Measurements from ENCODE around the gene RTEL1. TPM values are rescaled to one million over a fixed set of nuclear protein-coding genes. Genes with fewer than 3 reads are reported as not detected.
A peak's percentile ranks its signal among the peaks of the same experiment; 100 is the strongest.

The RTEL1 gene
- total RNA-seq, 2 experiments from 2014 or later = 49.8 to 54.3 TPM

DNA sequence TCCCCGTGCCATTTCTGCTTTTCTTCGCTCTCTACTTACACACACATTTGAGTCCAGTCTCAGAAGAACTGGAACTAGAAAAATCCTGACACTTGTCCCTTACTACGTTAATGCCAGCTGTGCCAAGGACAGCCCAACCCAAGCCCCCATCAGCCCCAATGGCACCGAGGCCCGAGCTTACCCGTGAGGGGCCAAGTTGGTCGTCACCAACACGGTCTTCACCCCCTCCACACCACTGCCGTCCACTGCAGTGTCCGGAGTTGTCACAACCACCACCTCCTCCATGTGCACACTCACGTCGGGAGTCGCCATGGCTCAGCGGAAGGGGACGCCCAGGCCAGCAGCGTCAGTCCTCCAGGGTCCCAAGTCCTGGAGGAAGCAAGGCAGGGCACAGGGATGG is 39.0 kb upstream of the RTEL1 start:
- Mint-ChIP-seq H3K27ac (no peak overlapping the region), H3K27me3 (ENCODE audit: low read depth) (no peaks in the 10 kb centered on the region), H3K4me3 (no peak overlapping the region), H3K9me3 (ENCODE audit: insufficient read depth) (no peaks in the 10 kb centered on the region), H3K4me1 (ENCODE audit: low read depth) (peaks cover 3% of the 10 kb centered on the region), H3K36me3 (ENCODE audit: low read depth) (peaks cover 29% of the 10 kb centered on the region)
- DNase-seq (no peak), ATAC-seq (no peak)
- POLR2A ChIA-PET = no interaction called here
- CTCF ChIA-PET = no interaction called here

DNA sequence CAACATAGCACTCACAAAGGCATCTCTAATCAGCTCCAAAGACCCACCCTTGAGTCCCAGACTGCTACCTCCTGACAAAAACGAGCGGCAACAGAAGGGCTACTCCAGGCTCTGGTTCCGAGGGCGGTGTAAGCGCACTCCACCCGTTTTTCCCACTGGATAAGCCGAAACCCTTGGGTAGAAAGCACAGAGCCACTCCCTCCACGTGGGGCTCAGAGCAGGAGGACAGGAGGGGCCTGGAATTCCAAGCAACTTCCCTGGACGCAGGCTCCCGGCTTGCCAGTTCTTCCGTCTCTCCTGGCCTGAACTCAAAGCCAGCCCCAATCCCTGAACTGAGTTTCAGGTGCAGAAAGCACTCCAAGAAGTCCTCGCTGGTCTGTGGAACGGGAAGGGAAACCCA is 38.6 kb upstream of the RTEL1 start:
- Mint-ChIP-seq H3K27me3 (ENCODE audit: low read depth) (no peaks in the 10 kb centered on the region), H3K36me3 (ENCODE audit: low read depth) (peaks cover 31% of the 10 kb centered on the region), H3K27ac (no peak overlapping the region), H3K4me3 (no peak overlapping the region), H3K9me3 (ENCODE audit: insufficient read depth) (no peaks in the 10 kb centered on the region), H3K4me1 (ENCODE audit: low read depth) (peaks cover 3% of the 10 kb centered on the region)
- no peak for DNase-seq
- no peak for ATAC-seq
- POLR2A ChIA-PET = no interaction called here
- CTCF ChIA-PET = no interaction called here

GRCh38 chr20:63620991-63621390 is 37.1 kb upstream of the RTEL1 start:
- DNase-seq (no peak), ATAC-seq (no peak)
- no peaks in the 10 kb centered on the region for H3K9me3 Mint-ChIP-seq (ENCODE audit: insufficient read depth)
- H3K4me1 Mint-ChIP-seq (ENCODE audit: low read depth) = peaks cover 8% of the 10 kb centered on the region
- H3K36me3 Mint-ChIP-seq (ENCODE audit: low read depth) = peaks cover 27% of the 10 kb centered on the region
- ChIA-PET POLR2A (interaction anchor here (1.2 kb wide), 2 partner anchors 9 to 46 kb away, joined by 3 to 4 read pairs; no protein-coding TSS in a partner anchor), CTCF (interaction anchor here (1.9 kb wide), 1 partner anchor 21 kb away, joined by 6 read pairs; no protein-coding TSS in a partner anchor)
- H3K4me3 Mint-ChIP-seq = no peak overlapping the region
- H3K27ac Mint-ChIP-seq = no peak overlapping the region
- no peaks in the 10 kb centered on the region for H3K27me3 Mint-ChIP-seq (ENCODE audit: low read depth)

GRCh38 chr20:63622096-63622495 is 36.0 kb upstream of the RTEL1 start:
- ChIA-PET CTCF (interaction anchor here (1.9 kb wide), 1 partner anchor 20 kb away, joined by 6 read pairs; no protein-coding TSS in a partner anchor), POLR2A (interaction anchor here (0.6 to 1.2 kb wide), 2 partner anchors 36 to 48 kb away, joined by 3 to 4 read pairs; no protein-coding TSS in a partner anchor)
- peaks cover 8% of the 10 kb centered on the region for H3K4me1 Mint-ChIP-seq (ENCODE audit: low read depth)
- H3K27me3 Mint-ChIP-seq (ENCODE audit: low read depth) = no peaks in the 10 kb centered on the region
- H3K4me3 Mint-ChIP-seq = no peak overlapping the region
- no peak for ATAC-seq
- no peak for DNase-seq
- no peaks in the 10 kb centered on the region for H3K9me3 Mint-ChIP-seq (ENCODE audit: insufficient read depth)
- H3K27ac Mint-ChIP-seq = no peak overlapping the region
- H3K36me3 Mint-ChIP-seq (ENCODE audit: low read depth) = peaks cover 22% of the 10 kb centered on the region

GRCh38 chr20:63622732-63623131 is 35.4 kb upstream of the RTEL1 start:
- peaks cover 8% of the 10 kb centered on the region for H3K4me1 Mint-ChIP-seq (ENCODE audit: low read depth)

GRCh38 chr20:63624486-63624885 is 33.6 kb upstream of the RTEL1 start:
- H3K4me1 Mint-ChIP-seq (ENCODE audit: low read depth) = peaks cover 20% of the 10 kb centered on the region
- ATAC-seq (no peak), DNase-seq (no peak)
- H3K36me3 Mint-ChIP-seq (ENCODE audit: low read depth) = peaks cover 20% of the 10 kb centered on the region
- no peaks in the 10 kb centered on the region for H3K27me3 Mint-ChIP-seq (ENCODE audit: low read depth)
- no peaks in the 10 kb centered on the region for H3K9me3 Mint-ChIP-seq (ENCODE audit: insufficient read depth)
- ChIA-PET POLR2A (interaction anchor here (1.1 to 1.4 kb wide), 2 partner anchors 17 to 103 kb away, joined by 3 read pairs; no protein-coding TSS in a partner anchor), CTCF (interaction anchor here (0.8 to 2.1 kb wide), 3 partner anchors 9 to 21 kb away, joined by 3 to 20 read pairs (median 3); no protein-coding TSS in a partner anchor)
- no peak overlapping the region for H3K4me3 Mint-ChIP-seq
- no peak overlapping the region for H3K27ac Mint-ChIP-seq

More at GRCh38 chr20:63622732-63623131, 35.4 kb upstream of the RTEL1 start:
- ChIA-PET CTCF (no interaction called here), POLR2A (interaction anchor here (0.6 kb wide), 1 partner anchor 36 kb away, joined by 3 read pairs; no protein-coding TSS in a partner anchor)
- Mint-ChIP-seq H3K36me3 (ENCODE audit: low read depth) (peaks cover 19% of the 10 kb centered on the region), H3K9me3 (ENCODE audit: insufficient read depth) (no peaks in the 10 kb centered on the region), H3K27ac (no peak overlapping the region), H3K27me3 (ENCODE audit: low read depth) (no peaks in the 10 kb centered on the region), H3K4me3 (no peak overlapping the region)
- DNase-seq (no peak), ATAC-seq (no peak)

GRCh38 chr20:63625771-63626423 is 32.2 kb upstream of the RTEL1 start:
- Mint-ChIP-seq H3K4me3 (peak overlapping the region; percentile 74), H3K9me3 (ENCODE audit: insufficient read depth) (no peaks in the 10 kb centered on the region), H3K27ac (peak overlapping the region; percentile 67), H3K27me3 (ENCODE audit: low read depth) (no peaks in the 10 kb centered on the region), H3K4me1 (ENCODE audit: low read depth) (peaks cover 22% of the 10 kb centered on the region), H3K36me3 (ENCODE audit: low read depth) (peaks cover 24% of the 10 kb centered on the region)
- CTCF ChIA-PET = interaction anchor here (1.5 to 2.1 kb wide), 2 partner anchors 16 to 20 kb away, joined by 3 to 20 read pairs; no protein-coding TSS in a partner anchor
- ATAC-seq (no peak), DNase-seq (no peak)
- POLR2A ChIA-PET = interaction anchor here (2.6 to 3.6 kb wide), 2 partner anchors 10 to 16 kb away, joined by 22 to 34 read pairs; no protein-coding TSS in a partner anchor

GRCh38 chr20:63626424-63627128 is 31.5 kb upstream of the RTEL1 start, which contains the start of gene GMEB2:
Gene GMEB2, minus strand, starts transcription at chr20:63627101. Its CDS starts 7,704 bp downstream, at chr20:63619397.
- peak; percentile 56 for ATAC-seq
- no peaks in the 10 kb centered on the region for H3K27me3 Mint-ChIP-seq (ENCODE audit: low read depth)
- CTCF ChIA-PET = interaction anchor here (0.8 to 1.4 kb wide), 6 partner anchors 13 to 89 kb away, joined by 3 to 10 read pairs (median 3); partner anchors contain the start of genes ARFRP1, PTK6, RTEL1 and ZGPAT
- H3K27ac Mint-ChIP-seq = peak within 1 kb of the TSS; percentile 94
- H3K36me3 Mint-ChIP-seq (ENCODE audit: low read depth) = peaks cover 22% of the 10 kb centered on the region
- peak; percentile 70 for DNase-seq
- H3K4me1 Mint-ChIP-seq (ENCODE audit: low read depth) = peaks cover 22% of the 10 kb centered on the region
- peak within 1 kb of the TSS; percentile 96 for H3K4me3 Mint-ChIP-seq
- no peaks in the 10 kb centered on the region for H3K9me3 Mint-ChIP-seq (ENCODE audit: insufficient read depth)
- POLR2A ChIA-PET = interaction anchor here (1.0 to 3.6 kb wide), 7 partner anchors 9 to 81 kb away, joined by 3 to 34 read pairs (median 14); partner anchors contain the start of genes ARFRP1, HELZ2, RTEL1 and ZGPAT

- DNase-seq (peak; percentile 96), ATAC-seq (peak; percentile 85)
- ChIA-PET POLR2A (interaction anchor here (0.6 to 3.6 kb wide), 9 partner anchors 9 to 81 kb away, joined by 3 to 34 read pairs (median 4); partner anchors contain the start of genes ARFRP1, HELZ2, RTEL1 and STMN3), CTCF (interaction anchor here (0.8 to 1.4 kb wide), 6 partner anchors 12 to 90 kb away, joined by 3 to 10 read pairs (median 3); partner anchors contain the start of genes ARFRP1, PTK6, RTEL1 and ZGPAT)
- Mint-ChIP-seq H3K9me3 (ENCODE audit: insufficient read depth) (no peaks in the 10 kb centered on the region), H3K27ac (peak overlapping the region; percentile 94), H3K27me3 (ENCODE audit: low read depth) (no peaks in the 10 kb centered on the region), H3K4me1 (ENCODE audit: low read depth) (peaks cover 22% of the 10 kb centered on the region), H3K36me3 (ENCODE audit: low read depth) (peaks cover 22% of the 10 kb centered on the region), H3K4me3 (peak overlapping the region; percentile 96)
Measured at GRCh38 chr20:63627129-63627750, 30.9 kb upstream of the RTEL1 start.

DNA sequence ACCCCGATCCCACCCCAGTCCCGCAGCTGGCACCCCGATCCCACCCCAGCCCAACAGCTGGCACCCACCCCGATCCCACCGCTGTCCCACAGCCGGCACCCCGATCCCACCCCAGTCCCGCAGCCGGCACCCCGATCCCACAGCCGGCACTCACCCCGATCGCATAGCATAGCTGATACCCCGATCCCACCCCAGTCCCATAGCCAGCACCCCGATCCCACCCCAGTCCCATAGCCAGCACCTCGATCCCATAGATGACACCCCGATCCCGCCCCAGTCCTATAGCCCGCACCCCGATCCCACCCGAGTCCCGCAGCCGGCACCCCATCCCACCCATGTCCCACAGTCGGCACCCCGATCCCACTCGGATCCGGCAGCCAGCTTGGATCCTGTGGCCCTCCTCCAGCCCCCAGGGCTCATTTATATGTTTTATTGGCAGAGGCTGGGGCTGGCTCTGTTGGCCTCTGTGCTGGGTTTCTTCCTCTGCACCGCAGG is 30.3 kb upstream of the RTEL1 start:
- POLR2A ChIA-PET = interaction anchor here (1.1 to 3.6 kb wide), 7 partner anchors 8 to 54 kb away, joined by 3 to 34 read pairs (median 14); partner anchors contain the start of genes HELZ2, RTEL1 and STMN3
- peak overlapping the region; percentile 94 for H3K27ac Mint-ChIP-seq
- ATAC-seq (peak; percentile 17), DNase-seq (no peak)
- CTCF ChIA-PET = interaction anchor here (1.0 to 1.4 kb wide), 3 partner anchors 13 to 90 kb away, joined by 3 to 5 read pairs (median 3); partner anchors contain the start of genes ARFRP1, PTK6 and ZGPAT
- H3K4me3 Mint-ChIP-seq = peak overlapping the region; percentile 96
- H3K36me3 Mint-ChIP-seq (ENCODE audit: low read depth) = peaks cover 22% of the 10 kb centered on the region
- no peaks in the 10 kb centered on the region for H3K9me3 Mint-ChIP-seq (ENCODE audit: insufficient read depth)
- H3K27me3 Mint-ChIP-seq (ENCODE audit: low read depth) = no peaks in the 10 kb centered on the region
- H3K4me1 Mint-ChIP-seq (ENCODE audit: low read depth) = peaks cover 20% of the 10 kb centered on the region
